Ovary (tissue), 3 donors: ENCODE data around the gene PCARE.

ENCODE experiments used
- CTCF ChIP-seq, 3 donors: fragments of 450-650 bp in 2 of 3; fragments of 200-600 bp in 1 of 3; IDR thresholded peaks; one replicate each; pipeline versions ENCODE4 v1.5.1 to v1.8.0; 2016 to 2022; ENCODE audit warnings: antibody characterized with exemption in 3 of 3, mild to moderate bottlenecking in 1 of 3
- EP300 ChIP-seq: sonication (generic); formaldehyde crosslinking; IDR thresholded peaks from one replicate; pipeline ENCODE4 v1.6.1; 2017; ENCODE audit warnings: antibody characterized with exemption
- POLR2A ChIP-seq: fragments of 450-650 bp; IDR thresholded peaks from one replicate; pipeline ENCODE4 v1.6.1; 2017; ENCODE audit warnings: antibody characterized with exemption, mild to moderate bottlenecking, moderate library complexity
- donor health status: DM: no; HTN: no; CAD: no.

GRCh38 chr2:29016504-29016903 lies 57.8 kb downstream of the PCARE start:
- TF ChIP-seq POLR2A (no peak), CTCF (IDR thresholded peaks at IDR 0.05) (no peak), EP300 (no peak)
